AG10803 (cell line): ENCODE measurements around the gene STEAP3.
A peak's percentile ranks its signal among the peaks of the same experiment; 100 is the strongest.

Experiments used
- DNase-seq: peaks from one replicate; pipeline ENCODE4 v3.0.0; 2010; ENCODE audit warnings: low read depth
- H3K4me3 ChIP-seq: 2 replicates; pipeline ENCODE4 v1.5.1; 2011; ENCODE audit warnings: mild to moderate bottlenecking, low read length, control low read depth
- CTCF ChIP-seq: conservative IDR thresholded peaks from 2 replicates; pipeline ENCODE4 v1.5.1; 2011; ENCODE audit warnings: mild to moderate bottlenecking, low read length, control low read depth, inconsistent platforms

Gene STEAP3

GRCh38 chr2:119288576-119288975 is 64.9 kb downstream of the STEAP3 start:
- no peak overlapping the region for H3K4me3 ChIP-seq
- no peak for TF ChIP-seq CTCF
- DNase-seq = no peak

- no peak for TF ChIP-seq CTCF
- no peak overlapping the region for H3K4me3 ChIP-seq
- DNase-seq = no peak
Measured at GRCh38 chr2:119289093-119289492, 65.5 kb downstream of the STEAP3 start.

- DNase-seq = no peak
- no peak for TF ChIP-seq CTCF
- H3K4me3 ChIP-seq = no peak overlapping the region
Measured at GRCh38 chr2:119289642-119290041, 66.0 kb downstream of the STEAP3 start.

GRCh38 chr2:119290859-119291587 is 67.4 kb downstream of the STEAP3 start:
- TF ChIP-seq CTCF = peak; percentile 51
- DNase-seq = peak; percentile 8
- no peak overlapping the region for H3K4me3 ChIP-seq

- no peak for DNase-seq
- TF ChIP-seq CTCF = no peak
- no peak overlapping the region for H3K4me3 ChIP-seq
Measured at GRCh38 chr2:119291588-119292167, 68.0 kb downstream of the STEAP3 start.

GRCh38 chr2:119292226-119292625 is 68.6 kb downstream of the STEAP3 start:
- TF ChIP-seq CTCF = peak; percentile 41
- DNase-seq = peak; percentile 28
- no peak overlapping the region for H3K4me3 ChIP-seq

- no peak for TF ChIP-seq CTCF
- no peak for DNase-seq
- no peak overlapping the region for H3K4me3 ChIP-seq
Measured at GRCh38 chr2:119293254-119293653, 69.6 kb downstream of the STEAP3 start.
